ENCODE data around the gene ANKRD6. TPM values are rescaled to one million over a fixed set of nuclear protein-coding genes. Genes with fewer than 3 reads are reported as not detected.
A peak's percentile ranks its signal among the peaks of the same experiment; 100 is the strongest.

ANKRD6 gene
- total RNA-seq, 2 experiments from 2014 or later, result 3.3 to 4.8 TPM

- Mint-ChIP-seq H3K27me3 (no peaks in the 10 kb centered on the region), H3K27ac (no peak overlapping the region), H3K9me3 (no peaks in the 10 kb centered on the region), H3K4me1 (peaks cover 7% of the 10 kb centered on the region), H3K36me3 (ENCODE audit: low read depth) (no peaks in the 10 kb centered on the region), H3K4me3 (no peak overlapping the region)
- ChIA-PET POLR2A (no interaction called here), CTCF (interaction anchor here (0.6 to 1.3 kb wide), 3 partner anchors 9 to 704 kb away, joined by 3 read pairs; partner anchors contain the start of gene RRAGD)
- no peak for DNase-seq
These were observed 30.2 kb upstream of the ANKRD6 start for GRCh38 chr6:89402776-89403175.

GRCh38 chr6:89404512-89404911, 28.4 kb upstream of the ANKRD6 start:
- CTCF ChIA-PET, result interaction anchor here (0.7 to 1.7 kb wide), 3 partner anchors 28 to 595 kb away, joined by 3 to 4 read pairs (median 3); no protein-coding TSS in a partner anchor
- Mint-ChIP-seq H3K4me1 (peaks cover 7% of the 10 kb centered on the region), H3K9me3 (no peaks in the 10 kb centered on the region)

GRCh38 chr6:89406141-89406540, 26.8 kb upstream of the ANKRD6 start:
- ChIA-PET CTCF (no interaction called here), POLR2A (no interaction called here)
- DNase-seq, result no peak
- H3K27me3 Mint-ChIP-seq, result peaks cover 12% of the 10 kb centered on the region
- H3K9me3 Mint-ChIP-seq, result no peaks in the 10 kb centered on the region
- no peaks in the 10 kb centered on the region for H3K36me3 Mint-ChIP-seq (ENCODE audit: low read depth)
- no peak overlapping the region for H3K27ac Mint-ChIP-seq
- no peak overlapping the region for H3K4me3 Mint-ChIP-seq
- H3K4me1 Mint-ChIP-seq, result peaks cover 15% of the 10 kb centered on the region

More at GRCh38 chr6:89404512-89404911, 28.4 kb upstream of the ANKRD6 start:
- H3K27me3 Mint-ChIP-seq, result peaks cover 2% of the 10 kb centered on the region
- DNase-seq, result no peak
- POLR2A ChIA-PET, result no interaction called here
- no peak overlapping the region for H3K27ac Mint-ChIP-seq
- no peaks in the 10 kb centered on the region for H3K36me3 Mint-ChIP-seq (ENCODE audit: low read depth)
- H3K4me3 Mint-ChIP-seq, result no peak overlapping the region

- ChIA-PET POLR2A (no interaction called here), CTCF (interaction anchor here (1.5 kb wide), 1 partner anchor 9 kb away, joined by 3 read pairs; no protein-coding TSS in a partner anchor)
- peaks cover 28% of the 10 kb centered on the region for H3K27me3 Mint-ChIP-seq
- H3K36me3 Mint-ChIP-seq (ENCODE audit: low read depth), result peaks cover 2% of the 10 kb centered on the region
- H3K9me3 Mint-ChIP-seq, result no peaks in the 10 kb centered on the region
- no peak for DNase-seq
- H3K27ac Mint-ChIP-seq, result no peak overlapping the region
- peaks cover 27% of the 10 kb centered on the region for H3K4me1 Mint-ChIP-seq
- H3K4me3 Mint-ChIP-seq, result no peak overlapping the region
These were observed 23.4 kb upstream of the ANKRD6 start for GRCh38 chr6:89409461-89410035.

- peaks cover 2% of the 10 kb centered on the region for H3K36me3 Mint-ChIP-seq (ENCODE audit: low read depth)
- peaks cover 30% of the 10 kb centered on the region for H3K27me3 Mint-ChIP-seq
- CTCF ChIA-PET, result interaction anchor here (0.5 to 1.5 kb wide), 4 partner anchors 9 to 469 kb away, joined by 3 to 4 read pairs (median 3); no protein-coding TSS in a partner anchor
- H3K4me3 Mint-ChIP-seq, result peak overlapping the region; percentile 79
- POLR2A ChIA-PET, result no interaction called here
- H3K4me1 Mint-ChIP-seq, result peaks cover 27% of the 10 kb centered on the region
- DNase-seq, result no peak
- H3K27ac Mint-ChIP-seq, result no peak overlapping the region
- no peaks in the 10 kb centered on the region for H3K9me3 Mint-ChIP-seq
These were observed 22.7 kb upstream of the ANKRD6 start for GRCh38 chr6:89410231-89410761.

GRCh38 chr6:89410788-89411144, 22.2 kb upstream of the ANKRD6 start:
- ChIA-PET CTCF (interaction anchor here (0.5 to 1.5 kb wide), 6 partner anchors 9 to 469 kb away, joined by 3 to 6 read pairs (median 3); partner anchors contain the start of gene ANKRD6), POLR2A (interaction anchor here (0.9 kb wide), 1 partner anchor 38 kb away, joined by 3 read pairs; no protein-coding TSS in a partner anchor)
- no peaks in the 10 kb centered on the region for H3K9me3 Mint-ChIP-seq
- peaks cover 33% of the 10 kb centered on the region for H3K27me3 Mint-ChIP-seq
- peaks cover 27% of the 10 kb centered on the region for H3K4me1 Mint-ChIP-seq
- peak overlapping the region; percentile 79 for H3K4me3 Mint-ChIP-seq
- peaks cover 2% of the 10 kb centered on the region for H3K36me3 Mint-ChIP-seq (ENCODE audit: low read depth)
- H3K27ac Mint-ChIP-seq, result peak overlapping the region; percentile 69
- no peak for DNase-seq

GRCh38 chr6:89411145-89412070, 21.5 kb upstream of the ANKRD6 start:
- peaks cover 2% of the 10 kb centered on the region for H3K36me3 Mint-ChIP-seq (ENCODE audit: low read depth)
- H3K9me3 Mint-ChIP-seq, result no peaks in the 10 kb centered on the region
- DNase-seq, result peak; percentile 19
- ChIA-PET CTCF (interaction anchor here (0.9 to 1.4 kb wide), 5 partner anchors 8 to 199 kb away, joined by 3 to 6 read pairs (median 3); partner anchors contain the start of gene ANKRD6), POLR2A (interaction anchor here (0.9 kb wide), 1 partner anchor 39 kb away, joined by 3 read pairs; no protein-coding TSS in a partner anchor)
- peaks cover 22% of the 10 kb centered on the region for H3K4me1 Mint-ChIP-seq
- H3K27me3 Mint-ChIP-seq, result peaks cover 33% of the 10 kb centered on the region
- H3K4me3 Mint-ChIP-seq, result peak overlapping the region; percentile 79
- H3K27ac Mint-ChIP-seq, result peak overlapping the region; percentile 69

- Mint-ChIP-seq H3K27me3 (peaks cover 35% of the 10 kb centered on the region), H3K27ac (peak within 1 kb of the TSS; percentile 91)
- CTCF ChIA-PET, result interaction anchor here (1.1 to 1.4 kb wide), 3 partner anchors 10 to 36 kb away, joined by 3 to 4 read pairs (median 3); no protein-coding TSS in a partner anchor
These were observed 20.6 kb upstream of the ANKRD6 start, which contains the start of gene RRAGD for GRCh38 chr6:89412071-89413005. Gene RRAGD (minus strand): TSS chr6:89412273. CDS start chr6:89411993, 280 bp downstream.

GRCh38 chr6:89413006-89413400, 19.9 kb upstream of the ANKRD6 start:
- CTCF ChIA-PET, result interaction anchor here (1.3 kb wide), 1 partner anchor 21 kb away, joined by 4 read pairs; no protein-coding TSS in a partner anchor
- Mint-ChIP-seq H3K4me1 (peaks cover 20% of the 10 kb centered on the region), H3K9me3 (no peaks in the 10 kb centered on the region), H3K27me3 (peaks cover 39% of the 10 kb centered on the region), H3K27ac (no peak overlapping the region), H3K4me3 (peak overlapping the region; percentile 90), H3K36me3 (ENCODE audit: low read depth) (peaks cover 2% of the 10 kb centered on the region)
- POLR2A ChIA-PET, result interaction anchor here (0.5 kb wide), 1 partner anchor 9 kb away, joined by 3 read pairs; no protein-coding TSS in a partner anchor
- no peak for DNase-seq

More at GRCh38 chr6:89412071-89413005, 20.6 kb upstream of the ANKRD6 start, which contains the start of gene RRAGD:
- Mint-ChIP-seq H3K4me1 (peaks cover 20% of the 10 kb centered on the region), H3K9me3 (no peaks in the 10 kb centered on the region), H3K36me3 (ENCODE audit: low read depth) (peaks cover 2% of the 10 kb centered on the region), H3K4me3 (peak within 1 kb of the TSS; percentile 90)
- DNase-seq, result peak; percentile 70
- POLR2A ChIA-PET, result interaction anchor here (0.5 kb wide), 1 partner anchor 10 kb away, joined by 3 read pairs; no protein-coding TSS in a partner anchor

GRCh38 chr6:89414215-89414614, 18.7 kb upstream of the ANKRD6 start:
- no peak overlapping the region for H3K4me3 Mint-ChIP-seq
- H3K36me3 Mint-ChIP-seq (ENCODE audit: low read depth), result peaks cover 2% of the 10 kb centered on the region
- peaks cover 37% of the 10 kb centered on the region for H3K27me3 Mint-ChIP-seq
- no peak for DNase-seq
- ChIA-PET POLR2A (no interaction called here), CTCF (interaction anchor here (0.7 to 2.3 kb wide), 4 partner anchors 13 to 42 kb away, joined by 3 to 7 read pairs (median 4); no protein-coding TSS in a partner anchor)
- H3K9me3 Mint-ChIP-seq, result no peaks in the 10 kb centered on the region
- no peak overlapping the region for H3K27ac Mint-ChIP-seq
- H3K4me1 Mint-ChIP-seq, result peaks cover 20% of the 10 kb centered on the region

GRCh38 chr6:89415185-89415584, 17.8 kb upstream of the ANKRD6 start:
- H3K36me3 Mint-ChIP-seq (ENCODE audit: low read depth), result peaks cover 2% of the 10 kb centered on the region
- peaks cover 20% of the 10 kb centered on the region for H3K4me1 Mint-ChIP-seq
- peaks cover 37% of the 10 kb centered on the region for H3K27me3 Mint-ChIP-seq
- no peak overlapping the region for H3K4me3 Mint-ChIP-seq
- DNase-seq, result no peak
- H3K9me3 Mint-ChIP-seq, result no peaks in the 10 kb centered on the region
- CTCF ChIA-PET, result interaction anchor here (0.7 to 2.3 kb wide), 5 partner anchors 11 to 17 kb away, joined by 3 to 7 read pairs (median 4); partner anchors contain the start of gene ANKRD6
- POLR2A ChIA-PET, result no interaction called here
- H3K27ac Mint-ChIP-seq, result no peak overlapping the region
